Endothelial cell of umbilical vein (primary cell): Measurements from ENCODE around the gene DUSP2. TPM values are rescaled to one million over a fixed set of nuclear protein-coding genes. Genes with fewer than 3 reads are reported as not detected.

Experiments used
- BruUV-seq: library from RNA; stranded (reverse); fragments of 400-500 nt; replicated peaks from 2 replicates; lab custom pipeline; 2021; lab: Mats Ljungman, UMichigan
- CTCF ChIA-PET: fragments of 300-600, 350-600 bp; sonication (Branson Sonifier 250); formaldehyde crosslinking; loops from one replicate; lab custom pipeline; 2021; ENCODE audit warnings: antibody characterized with exemption, inconsistent platforms; lab: Charles Lee
- POLR2A ChIA-PET: fragments of 300-600, 350-600 bp; sonication (Branson Sonifier 250); formaldehyde crosslinking; loops from one replicate; lab custom pipeline; 2021; ENCODE audit warnings: antibody characterized with exemption, inconsistent platforms; lab: Charles Lee
- DNase-seq: peaks from one replicate; pipeline ENCODE4 v3.0.0-alpha.2; 2011; ENCODE audit warnings: low read depth, low spot score
- FAIRE-seq: peaks from 2 replicates; lab custom pipeline; 2011; peaks lifted over from hg19 to GRCh38; lab: Jason Lieb, UNC
- H2AFZ ChIP-seq: 2 replicates; pipeline ENCODE4 v1.6.0; 2012; ENCODE audit warnings: low read depth, low read length, control low read depth, inconsistent platforms
- H3K27ac ChIP-seq: 2 replicates; pipeline ENCODE4 v1.5.1; 2011; ENCODE audit warnings: low read depth, mild to moderate bottlenecking, control low read depth, low read length, moderate library complexity; ENCODE audit not compliant: insufficient read depth
- H3K27me3 ChIP-seq, 2 experiments: 2 replicates each; pipeline versions ENCODE4 v1.6.0 to v1.6.1; 2011; ENCODE audit warnings: low read length in 2 of 2, mixed read lengths in 1 of 2; ENCODE audit not compliant: control insufficient read depth in 2 of 2, insufficient read depth in 2 of 2
- H3K36me3 ChIP-seq, 2 experiments: 2 replicates in 1 of 2; 3 replicates in 1 of 2; pipeline ENCODE4 v1.5.1; 2011; ENCODE audit warnings: low read length in 2 of 2, mild to moderate bottlenecking in 1 of 2, moderate library complexity in 1 of 2; ENCODE audit not compliant: control insufficient read depth in 2 of 2, insufficient read depth in 2 of 2; ENCODE audit errors: extremely low read depth in 1 of 2
- H3K4me1 ChIP-seq: 3 replicates; pipeline ENCODE4 v1.5.1; 2011; ENCODE audit warnings: mild to moderate bottlenecking, low read length; ENCODE audit not compliant: control insufficient read depth, insufficient read depth; ENCODE audit errors: extremely low read depth
- H3K4me2 ChIP-seq: 2 replicates; pipeline ENCODE4 v1.6.1; 2011; ENCODE audit warnings: low read length, control low read depth, mixed read lengths; ENCODE audit not compliant: insufficient read depth
- H3K4me3 ChIP-seq, 3 experiments: fragments of 200-600 bp in 1 of 3; sonication (generic), shearing (Covaris generic) in 1 of 3; replicated peaks in 1 of 3; 2 replicates each; pipeline ENCODE4 v1.5.1; 2011 to 2016; ENCODE audit warnings: control low read depth in 3 of 3, low read length in 3 of 3, mild to moderate bottlenecking in 2 of 3, inconsistent platforms in 1 of 3, low read depth in 1 of 3, moderate library complexity in 1 of 3; ENCODE audit not compliant: insufficient read depth in 1 of 3
- H3K79me2 ChIP-seq: 2 replicates; pipeline ENCODE4 v1.6.0; 2012; ENCODE audit warnings: low read length, inconsistent platforms; ENCODE audit not compliant: control insufficient read depth, insufficient read depth
- H3K9ac ChIP-seq: replicated peaks from 2 replicates; pipeline ENCODE3; 2011; ENCODE audit warnings: low read length, control low read depth; ENCODE audit not compliant: insufficient read depth; ENCODE audit errors: extremely low read depth
- H3K9me1 ChIP-seq: replicated peaks from 3 replicates; pipeline ENCODE4 v1.6.0; 2011; ENCODE audit warnings: mild to moderate bottlenecking, low read length; ENCODE audit not compliant: control insufficient read depth, insufficient read depth; ENCODE audit errors: extremely low read depth
- H3K9me3 ChIP-seq: replicated peaks from 2 replicates; pipeline ENCODE4 v1.5.1; 2012; ENCODE audit warnings: low read length, inconsistent platforms; ENCODE audit not compliant: control insufficient read depth, insufficient read depth
- H4K20me1 ChIP-seq: replicated peaks from 2 replicates; pipeline ENCODE3; 2011; ENCODE audit warnings: mild to moderate bottlenecking, low read length; ENCODE audit not compliant: control insufficient read depth, insufficient read depth; ENCODE audit errors: extremely low read depth
- CTCF ChIP-seq, 2 donors: IDR thresholded peaks; 1 replicate in 1 of 2; 2 replicates in 1 of 2; pipeline ENCODE4 v1.5.1; 2011; ENCODE audit warnings: low read length in 2 of 2, mild to moderate bottlenecking in 2 of 2, moderate library complexity in 2 of 2, control low read depth in 1 of 2, inconsistent platforms in 1 of 2, low read depth in 1 of 2; ENCODE audit not compliant: insufficient read depth in 1 of 2; ENCODE audit errors: extremely low read depth in 1 of 2
- EZH2 ChIP-seq: IDR thresholded peaks from 2 replicates; pipeline ENCODE4 v1.6.1; 2012; ENCODE audit warnings: borderline replicate concordance, low read depth, mild to moderate bottlenecking, moderate library complexity, low read length, inconsistent platforms; ENCODE audit not compliant: severe bottlenecking
- FOS ChIP-seq: IDR thresholded peaks from 2 replicates; pipeline ENCODE4 v1.6.1; 2011; ENCODE audit warnings: mild to moderate bottlenecking, low read length, moderate library complexity, borderline replicate concordance; ENCODE audit not compliant: insufficient read depth
- GATA2 ChIP-seq: IDR thresholded peaks from 2 replicates; pipeline ENCODE4 v1.7.0; 2011; ENCODE audit warnings: low read depth, mild to moderate bottlenecking, moderate library complexity, mixed read lengths, low read length; ENCODE audit not compliant: insufficient read length, insufficient read depth
- JUN ChIP-seq: IDR thresholded peaks from 2 replicates; pipeline ENCODE4 v1.6.1; 2011; ENCODE audit warnings: borderline replicate concordance, low read depth; ENCODE audit not compliant: insufficient read length, insufficient read depth
- MAX ChIP-seq: IDR thresholded peaks from 2 replicates; pipeline ENCODE4 v1.6.1; 2011; ENCODE audit not compliant: insufficient read depth, insufficient read length
- MYC ChIP-seq: IDR thresholded peaks from one replicate; pipeline ENCODE4 v1.6.1; 2011; ENCODE audit warnings: mild to moderate bottlenecking, low read depth, low read length
- POLR2A ChIP-seq: IDR thresholded peaks from 2 replicates; pipeline ENCODE4 v1.6.1; 2012; ENCODE audit warnings: low read depth, mild to moderate bottlenecking, control low read depth, low read length
- POLR2AphosphoS5 ChIP-seq: IDR thresholded peaks from 2 replicates; pipeline ENCODE4 v1.6.1; 2012; ENCODE audit warnings: low read depth, mild to moderate bottlenecking, control low read depth, low read length, moderate library complexity; ENCODE audit not compliant: insufficient read depth
- dilution Hi-C: fragments of 300-500 bp; cut with MboI; formaldehyde crosslinking; loops from one replicate; pipeline ENCODE4 v1.15.0; 2019; ENCODE audit warnings: low sequenced_read_pairs; ENCODE audit not compliant: extremely low pct_ligation_motif_present
- intact Hi-C: fragments of 100-400 bp; cut with micrococcal nuclease; formaldehyde crosslinking; loops from one replicate; pipeline ENCODE4 v1.10.0; 2022
- polyA plus RNA-seq, 4 experiments: library from polyadenylated mRNA; depleted of rRNA in 3 of 4; stranded (reverse) in 3 of 4; unstranded in 1 of 4; fragments of >200 nt; gene quantifications; 2 replicates each; pipeline versions ENCODE4 v1.2.1 to v1.2.3, GENCODE V29; 2011 to 2012; ENCODE audit warnings: missing spikeins in 1 of 4
- total RNA-seq: library from RNA; stranded (reverse); gene quantifications from 2 replicates; pipeline ENCODE4 v1.2.3, GENCODE V29; 2021

Gene DUSP2
- total and polyA plus RNA-seq, 2 donors (not counting 3 experiments of a cell fraction or from before 2014, with no cell fraction given): 0.33 TPM

GRCh38 chr2:96157649-96158553 lies 12.7 kb upstream of the DUSP2 start:
- H3K9ac ChIP-seq: no peak overlapping the region
- no peak overlapping the region for H3K27ac ChIP-seq
- DNase-seq (no peak), FAIRE-seq (no peak)
- no peaks in the 10 kb centered on the region for H3K79me2 ChIP-seq
- BruUV-seq: no TSS peak
- no peak for TF ChIP-seq GATA2
- no peak for TF ChIP-seq CTCF (IDR thresholded peaks at IDR 0.05; ENCODE audit: extremely low read depth in 1 of 2, insufficient read depth in 1 of 2, low read depth in 1 of 2, low read length in 2 of 2)
- no peak for TF ChIP-seq FOS
- TF ChIP-seq POLR2A: no peak
- TF ChIP-seq JUN: no peak
- no peak for TF ChIP-seq EZH2
- TF ChIP-seq MYC: no peak
- TF ChIP-seq MAX: no peak
- no peak for TF ChIP-seq POLR2AphosphoS5
- H3K9me3 ChIP-seq: no peaks in the 10 kb centered on the region
- dilution Hi-C loops (no loop called here), intact Hi-C loops (no loop called here)
- no peak overlapping the region for H2AFZ ChIP-seq
- no peak overlapping the region for H3K4me3 ChIP-seq
- no peaks in the 10 kb centered on the region for H4K20me1 ChIP-seq
- H3K27me3 ChIP-seq: peaks cover 0 to 6% of the 10 kb centered on the region in 2 experiments
- no peaks in the 10 kb centered on the region for H3K9me1 ChIP-seq
- POLR2A ChIA-PET: no interaction called here
- H3K4me2 ChIP-seq: no peak overlapping the region
- CTCF ChIA-PET: interaction anchor here (1.1 to 4.0 kb wide), 2 partner anchors 17 to 41 kb away, joined by 3 to 23 read pairs; no protein-coding TSS in a partner anchor
- no peaks in the 10 kb centered on the region for H3K4me1 ChIP-seq
- no peaks in the 10 kb centered on the region for H3K36me3 ChIP-seq
